Amniotic epithelial cell (primary cell): ENCODE measurements around the gene PAIP1.
"Not testable (repeated sequence)": the region's sequence is repeated elsewhere in the genome, so short reads cannot be mapped to it uniquely, and the experiment has no call there.

Source experiments
- DNase-seq: peaks from one replicate; pipeline ENCODE4 v3.0.0-alpha.2; 2010; ENCODE audit warnings: low read depth

Gene PAIP1

GRCh38 chr5:43556857-43557542 lies at the start of gene PAIP1:
TSS of gene PAIP1 (minus strand) at chr5:43557077. CDS start at chr5:43556846, 231 bp downstream.
- peak; percentile 85 for DNase-seq

DNA sequence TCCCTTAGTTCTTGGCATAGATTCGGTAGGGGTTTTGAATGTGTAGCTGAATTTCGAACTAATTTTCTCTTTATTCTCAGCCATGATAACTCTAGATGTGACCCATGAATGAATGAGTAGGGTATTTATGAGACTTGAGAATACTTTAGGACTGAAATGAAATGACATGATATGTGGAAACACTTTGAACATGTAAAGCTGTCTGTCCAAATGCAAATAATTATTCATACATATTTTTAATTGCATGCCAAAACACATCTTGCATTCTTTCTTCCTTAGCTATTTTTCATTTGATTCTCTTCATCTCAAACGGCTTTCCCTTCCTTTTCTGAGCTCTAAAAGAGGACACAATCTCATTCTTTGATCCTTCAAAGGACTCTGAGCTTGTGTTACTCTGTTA lies 49.5 kb upstream of the PAIP1 start:
- no peak for DNase-seq

DNA sequence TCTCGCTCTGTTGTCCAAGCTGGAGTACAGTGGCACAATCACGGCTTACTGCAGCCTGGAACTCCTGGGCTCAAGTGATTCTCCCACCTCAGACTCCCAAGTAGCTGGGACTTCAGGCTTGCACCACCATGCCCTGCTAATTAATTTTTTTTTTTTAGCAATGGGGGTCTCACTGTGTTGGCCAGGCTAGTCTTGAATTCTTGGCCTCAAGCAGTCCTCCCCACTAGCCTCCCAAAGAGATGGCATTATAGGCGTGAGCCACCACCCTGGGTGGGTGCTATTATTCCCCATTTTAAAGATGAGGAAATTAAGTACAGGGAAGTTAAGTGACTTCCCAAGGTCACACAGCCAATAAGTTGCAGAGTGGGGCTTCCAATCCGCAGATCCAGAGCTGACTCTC lies 47.8 kb upstream of the PAIP1 start:
- DNase-seq, result no peak

- DNase-seq, result peak; percentile 20
Observed at GRCh38 chr5:43603344-43604217, 46.7 kb upstream of the PAIP1 start.

GRCh38 chr5:43602461-43603343 lies 45.8 kb upstream of the PAIP1 start, which contains the start of gene NNT:
TSS of gene NNT (plus strand) at chr5:43603180. CDS start at chr5:43609196, 6,016 bp downstream.
- peak; percentile 50 for DNase-seq

GRCh38 chr5:43601454-43602260 lies 44.8 kb upstream of the PAIP1 start:
- peak; percentile 15 for DNase-seq

DNA sequence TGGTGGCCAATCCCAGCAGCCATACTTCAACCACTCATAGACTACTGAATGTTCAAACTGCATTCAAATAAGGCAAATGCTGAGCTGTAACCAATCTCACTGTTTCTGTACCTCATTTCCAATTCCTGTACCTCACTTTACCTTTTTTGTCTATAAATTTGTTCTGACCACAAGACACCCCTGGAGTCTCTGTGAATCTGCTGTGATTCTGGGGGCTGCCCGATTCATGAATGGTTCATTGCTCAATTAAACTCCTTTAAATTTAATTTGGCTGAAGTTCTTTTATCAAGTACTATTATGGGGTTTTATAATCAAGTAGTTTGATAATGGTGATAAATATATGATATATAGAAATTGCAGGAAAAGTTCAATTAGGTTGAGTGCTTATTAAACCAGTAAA lies 42.0 kb upstream of the PAIP1 start:
- not testable (repeated sequence) for DNase-seq

DNA sequence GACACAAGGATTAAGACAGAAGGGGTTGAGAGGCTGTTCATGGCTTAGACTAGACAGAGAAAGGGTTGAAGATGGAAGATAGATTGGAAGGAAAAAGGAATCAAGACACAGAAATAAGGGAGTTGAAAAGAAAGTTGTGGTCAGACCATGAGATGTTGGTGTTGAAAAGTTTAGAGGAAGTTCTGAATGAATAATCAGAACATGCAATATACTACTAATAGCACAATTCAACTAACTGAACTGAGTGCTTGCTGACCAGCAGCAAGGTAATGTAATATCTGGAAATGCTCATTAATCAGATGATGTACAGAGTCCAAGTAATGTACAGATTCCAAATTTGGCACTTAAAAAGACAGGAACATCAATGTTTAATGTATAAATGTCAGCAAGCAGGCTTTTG lies 35.5 kb upstream of the PAIP1 start:
- no peak for DNase-seq

GRCh38 chr5:43590700-43591099 lies 33.8 kb upstream of the PAIP1 start:
- no peak for DNase-seq

- DNase-seq, result no peak
Observed at GRCh38 chr5:43589310-43589709, 32.4 kb upstream of the PAIP1 start.

DNA sequence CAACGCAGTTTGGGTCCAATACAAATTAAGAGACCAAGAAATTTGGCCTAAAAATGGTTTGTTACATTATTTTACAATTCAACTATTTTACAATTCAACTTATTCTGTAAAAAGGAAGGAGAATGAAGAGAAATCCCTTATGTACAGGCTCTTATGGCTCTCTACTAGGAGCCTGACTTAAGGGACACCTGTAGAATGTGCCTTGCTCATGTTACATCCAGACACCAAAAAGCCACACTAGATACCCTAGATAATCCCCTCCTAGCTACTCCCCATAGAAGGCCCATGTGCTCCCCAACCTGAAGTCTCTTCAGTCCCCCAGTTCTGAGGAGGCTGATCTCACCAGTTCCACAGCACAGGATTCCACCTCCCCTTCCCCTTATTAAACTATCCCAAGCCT lies 32.0 kb upstream of the PAIP1 start:
- DNase-seq, result no peak

- no peak for DNase-seq
Observed at GRCh38 chr5:43584166-43584699, 27.4 kb upstream of the PAIP1 start.

- DNase-seq, result no peak
Observed at GRCh38 chr5:43583724-43584123, 26.8 kb upstream of the PAIP1 start.

DNA sequence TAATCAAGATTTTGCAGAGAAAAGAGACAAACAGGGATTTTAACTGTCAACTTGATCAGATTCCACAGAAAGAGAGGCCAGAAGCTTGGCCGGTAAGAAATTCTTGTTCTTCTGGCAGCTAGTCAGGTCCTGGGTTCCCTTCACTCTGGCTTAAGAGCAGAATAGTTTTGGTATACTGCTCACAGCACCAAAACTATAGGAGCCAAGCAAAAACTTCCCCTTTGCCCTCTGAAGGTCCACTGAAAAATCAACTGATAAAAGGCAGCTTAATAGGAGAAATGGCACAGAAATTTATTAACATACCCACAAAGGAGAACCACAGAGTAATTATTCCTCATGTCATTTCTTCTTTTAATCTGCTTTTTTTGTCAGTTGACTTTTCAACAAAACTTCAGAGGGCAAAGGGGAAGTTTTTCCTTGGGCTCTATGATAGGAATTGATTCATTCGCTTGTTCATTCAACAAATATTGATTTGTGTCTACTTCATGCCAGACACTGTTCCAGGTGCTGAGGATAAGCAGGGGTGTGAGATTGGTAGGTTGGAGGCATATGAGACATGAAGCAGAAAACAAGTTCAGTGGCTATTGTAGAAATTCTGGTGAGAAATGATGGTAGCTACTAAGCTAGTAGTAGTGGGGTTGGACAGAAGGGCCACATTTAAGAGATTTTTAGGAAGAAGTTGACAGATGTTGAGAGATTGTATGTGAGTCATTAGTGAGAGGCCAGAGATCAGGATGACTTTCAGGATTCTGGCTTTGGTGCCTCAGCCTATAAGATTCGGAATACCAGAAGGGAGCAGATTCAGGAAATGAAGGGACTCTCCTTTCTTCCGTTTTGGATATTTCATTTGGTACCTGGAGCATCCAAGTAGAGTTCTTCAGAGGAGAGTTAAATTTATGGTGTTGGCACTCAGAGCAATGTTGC lies 25.5 kb upstream of the PAIP1 start:
- DNase-seq, result no peak

DNA sequence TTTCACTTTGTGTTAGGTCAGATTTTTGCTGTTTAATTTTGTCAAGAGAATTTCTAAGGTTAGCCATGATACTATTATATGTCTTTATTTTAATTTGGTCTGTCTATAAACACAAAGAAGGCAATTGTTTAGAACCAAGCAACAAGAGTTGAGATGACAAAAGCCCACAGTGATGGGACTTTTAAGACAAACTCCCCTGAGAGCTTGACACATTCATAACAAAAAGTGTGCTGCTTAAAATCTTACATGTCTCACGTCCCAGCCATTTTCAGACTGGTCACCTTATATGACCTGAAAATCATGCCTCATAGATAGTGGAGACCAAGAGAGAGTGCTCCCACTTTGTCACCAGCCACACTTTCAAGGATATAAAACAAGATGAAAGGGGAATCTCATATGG lies 24.5 kb upstream of the PAIP1 start:
- no peak for DNase-seq

- DNase-seq, result not testable (repeated sequence)
Observed at GRCh38 chr5:43580402-43581210, 23.7 kb upstream of the PAIP1 start.

DNA sequence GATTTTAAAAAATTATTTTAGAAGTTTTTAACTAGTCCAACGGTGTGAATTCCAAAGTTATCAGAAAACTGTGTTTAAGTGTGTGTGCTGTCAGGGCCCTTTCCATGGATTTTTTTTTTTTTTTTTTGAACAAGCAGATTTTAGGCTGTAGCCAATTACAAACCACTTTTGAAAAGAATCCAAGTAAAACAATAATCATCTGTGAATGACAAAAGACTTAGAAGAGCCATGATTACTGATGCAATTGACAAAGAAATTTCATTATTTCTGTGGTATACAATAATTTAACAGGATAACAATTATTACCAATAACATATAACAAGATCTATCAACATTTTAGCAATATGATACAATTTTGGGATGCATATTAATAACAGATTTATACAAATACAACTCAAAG lies 16.2 kb upstream of the PAIP1 start:
- DNase-seq, result no peak

- no peak for DNase-seq
Observed at GRCh38 chr5:43572357-43572756, 15.5 kb upstream of the PAIP1 start.

DNA sequence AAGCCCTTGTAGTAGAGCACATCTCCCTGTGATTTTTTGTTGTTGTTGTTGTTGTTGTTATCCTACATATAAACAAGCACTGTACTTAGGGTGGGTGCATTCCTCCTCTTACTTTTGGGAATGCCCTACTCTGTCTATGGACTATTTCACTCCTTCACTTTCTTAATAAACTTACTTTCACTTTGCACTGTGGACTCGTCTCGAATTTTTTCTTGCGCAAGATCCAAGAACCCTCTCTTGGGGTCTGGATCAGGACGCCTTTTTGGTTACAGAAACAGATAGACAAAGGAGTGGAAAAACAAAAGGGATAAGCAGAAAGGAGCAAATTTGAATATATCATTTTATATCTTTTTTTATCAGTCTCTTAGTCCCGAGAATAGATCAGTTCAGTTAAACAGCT lies 14.4 kb upstream of the PAIP1 start:
- DNase-seq, result peak; percentile 20
